HuH-7 (cell line): ENCODE measurements around the gene CDK5.
"Not testable (repeated sequence)": the region's sequence is repeated elsewhere in the genome, so short reads cannot be mapped to it uniquely, and the experiment has no call there.

Experiments
- DNase-seq: peaks from one replicate; pipeline ENCODE4 v3.0.0; 2011; ENCODE audit warnings: low spot score

Gene CDK5

GRCh38 chr7:151033864-151034249, 23.8 kb downstream of the CDK5 start:
- DNase-seq, result no peak

GRCh38 chr7:151032936-151033863, 24.5 kb downstream of the CDK5 start:
- no peak for DNase-seq

GRCh38 chr7:151031011-151031410, 26.7 kb downstream of the CDK5 start:
- DNase-seq, result no peak

GRCh38 chr7:151028948-151029501, 28.7 kb downstream of the CDK5 start:
- no peak for DNase-seq

GRCh38 chr7:151028131-151028947, 29.4 kb downstream of the CDK5 start, which contains the start of gene ABCB8:
Gene ABCB8 (plus strand): TSS chr7:151028450. CDS start chr7:151028516, 66 bp downstream.
- DNase-seq, result peak; percentile 100

GRCh38 chr7:151027728-151028130, 30.0 kb downstream of the CDK5 start:
- DNase-seq, result not testable (repeated sequence)

GRCh38 chr7:151026771-151027727, 30.6 kb downstream of the CDK5 start:
- DNase-seq, result not testable (repeated sequence)

- no peak for DNase-seq
These were observed 31.6 kb downstream of the CDK5 start for GRCh38 chr7:151025924-151026671.

- DNase-seq, result no peak
These were observed 33.2 kb downstream of the CDK5 start, which contains the start of gene ATG9B for GRCh38 chr7:151024435-151025056. Gene ATG9B (minus strand): TSS chr7:151024494. CDS start chr7:151024423, 71 bp downstream.

- DNase-seq, result no peak
These were observed 34.5 kb downstream of the CDK5 start for GRCh38 chr7:151023232-151023631.

GRCh38 chr7:151020231-151020630, 37.5 kb downstream of the CDK5 start:
- no peak for DNase-seq

GRCh38 chr7:151019130-151019447, 38.6 kb downstream of the CDK5 start:
- DNase-seq, result no peak

- DNase-seq, result no peak
These were observed 39.1 kb downstream of the CDK5 start for GRCh38 chr7:151018421-151019129.

- DNase-seq, result peak; percentile 93
These were observed 39.7 kb downstream of the CDK5 start for GRCh38 chr7:151017953-151018420.

GRCh38 chr7:151017370-151017952, 40.2 kb downstream of the CDK5 start:
- no peak for DNase-seq

GRCh38 chr7:151016942-151017341, 40.8 kb downstream of the CDK5 start:
- DNase-seq, result no peak

- no peak for DNase-seq
These were observed 41.2 kb downstream of the CDK5 start for GRCh38 chr7:151016505-151016904.

- DNase-seq, result no peak
These were observed 41.7 kb downstream of the CDK5 start for GRCh38 chr7:151015967-151016366.

- no peak for DNase-seq
These were observed 42.7 kb downstream of the CDK5 start for GRCh38 chr7:151014950-151015349.
